IPS-15b (cell line): ENCODE results near the gene BTBD2.
"Not testable (repeated sequence)": the region's sequence is repeated elsewhere in the genome, so short reads cannot be mapped to it uniquely, and the experiment has no call there.

Source experiments
- H3K27me3 ChIP-seq: one replicate; pipeline ENCODE4 v1.6.1; 2013; ENCODE audit warnings: low read length; ENCODE audit not compliant: control insufficient read depth, insufficient read depth
- H3K36me3 ChIP-seq: one replicate; pipeline ENCODE4 v1.6.1; 2013; ENCODE audit warnings: low read length; ENCODE audit not compliant: control insufficient read depth, insufficient read depth
- H3K4me1 ChIP-seq: one replicate; pipeline ENCODE4 v1.6.1; 2013; ENCODE audit warnings: mild to moderate bottlenecking, low read length; ENCODE audit not compliant: control insufficient read depth, insufficient read depth
- H3K4me3 ChIP-seq: one replicate; pipeline ENCODE4 v1.5.1; 2013; ENCODE audit warnings: low read depth, low read length
- H3K9ac ChIP-seq: one replicate; pipeline ENCODE4 v1.6.1; 2013; ENCODE audit warnings: low read depth, mild to moderate bottlenecking, low read length
- H3K9me3 ChIP-seq: one replicate; pipeline ENCODE4 v1.6.1; 2013; ENCODE audit warnings: mild to moderate bottlenecking, low read length; ENCODE audit not compliant: control insufficient read depth, insufficient read depth

Gene BTBD2

DNA sequence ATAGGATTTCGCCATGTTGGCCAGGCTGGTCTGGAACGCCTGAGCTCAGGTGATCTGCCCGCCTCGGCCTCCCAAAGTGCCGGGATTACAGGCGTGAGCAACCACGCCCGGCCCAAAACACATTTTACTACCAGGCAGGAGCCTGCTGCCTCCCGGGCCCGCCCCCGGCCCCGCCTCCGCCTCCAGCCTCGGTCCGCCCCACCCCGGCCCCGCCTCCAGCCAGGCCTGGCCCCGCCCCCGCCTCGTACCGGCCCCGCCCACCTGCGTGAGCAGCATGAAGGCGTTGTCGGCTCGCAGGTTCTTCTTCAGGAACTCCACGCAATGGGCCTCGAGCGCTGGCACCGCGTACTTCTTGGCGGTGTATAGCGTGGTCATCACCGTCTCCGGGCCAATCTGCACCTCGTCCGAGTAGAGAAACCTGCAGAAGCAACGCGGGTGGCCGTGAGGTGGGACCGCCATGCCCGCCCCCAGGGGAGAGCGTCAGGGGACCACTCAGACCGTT, 22.7 kb downstream of the BTBD2 start:
- Histone ChIP-seq H3K36me3 (peaks cover 28% of the 10 kb centered on the region), H3K27me3 (no peaks in the 10 kb centered on the region)

DNA sequence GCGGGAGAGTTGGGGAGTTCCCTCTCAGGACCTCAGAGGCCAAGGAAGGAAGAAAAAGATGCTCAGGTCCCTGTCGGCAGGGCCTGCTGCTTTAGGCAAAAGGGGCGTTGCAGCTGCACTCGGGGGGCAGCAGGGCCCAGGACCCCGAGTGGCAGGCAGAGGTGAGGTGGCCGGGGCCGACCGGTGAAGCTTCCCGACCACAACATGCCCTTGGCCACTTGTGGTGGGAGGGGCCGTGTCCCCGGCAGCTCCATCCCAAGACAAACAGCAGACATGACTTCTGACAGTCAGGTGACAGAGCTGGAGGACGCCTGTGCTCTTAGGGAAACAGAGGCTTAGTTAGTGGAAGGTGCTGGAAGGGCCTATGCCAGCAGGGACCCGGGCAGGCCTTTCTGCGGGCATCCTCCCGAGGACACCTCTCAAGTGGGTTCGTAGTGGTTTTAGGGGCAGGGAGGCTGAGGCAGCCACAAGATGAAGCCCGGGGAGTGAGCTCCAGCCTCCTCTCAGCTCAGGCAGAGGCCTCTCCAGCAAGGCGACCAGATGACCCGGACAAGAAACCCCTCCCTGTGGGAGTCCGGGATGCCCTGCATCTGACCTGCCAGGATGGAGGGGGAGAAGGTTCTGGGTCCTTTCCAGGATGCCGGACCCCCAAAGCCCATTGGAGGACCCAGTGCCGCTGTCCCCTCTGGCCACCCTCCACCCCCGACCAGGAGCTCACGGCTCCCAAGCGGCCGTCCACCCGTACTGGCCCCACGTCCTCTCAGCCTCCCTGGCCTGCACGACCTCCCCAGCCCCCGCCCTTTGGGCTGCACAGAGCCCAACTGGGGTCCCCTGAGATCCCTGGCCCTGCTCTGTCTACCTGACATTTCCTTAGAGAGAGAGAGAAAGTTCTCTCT, 24.2 kb downstream of the BTBD2 start:
- H3K36me3 ChIP-seq = peaks cover 36% of the 10 kb centered on the region
- no peaks in the 10 kb centered on the region for H3K27me3 ChIP-seq
- no peak overlapping the region for H3K9ac ChIP-seq
- no peaks in the 10 kb centered on the region for H3K4me1 ChIP-seq
- no peak overlapping the region for H3K4me3 ChIP-seq
- H3K9me3 ChIP-seq = no peaks in the 10 kb centered on the region

More for the DNA sequence above, 22.7 kb downstream of the BTBD2 start:
- H3K9me3 ChIP-seq = no peaks in the 10 kb centered on the region
- no peak overlapping the region for H3K9ac ChIP-seq
- no peaks in the 10 kb centered on the region for H3K4me1 ChIP-seq
- H3K4me3 ChIP-seq = no peak overlapping the region

DNA sequence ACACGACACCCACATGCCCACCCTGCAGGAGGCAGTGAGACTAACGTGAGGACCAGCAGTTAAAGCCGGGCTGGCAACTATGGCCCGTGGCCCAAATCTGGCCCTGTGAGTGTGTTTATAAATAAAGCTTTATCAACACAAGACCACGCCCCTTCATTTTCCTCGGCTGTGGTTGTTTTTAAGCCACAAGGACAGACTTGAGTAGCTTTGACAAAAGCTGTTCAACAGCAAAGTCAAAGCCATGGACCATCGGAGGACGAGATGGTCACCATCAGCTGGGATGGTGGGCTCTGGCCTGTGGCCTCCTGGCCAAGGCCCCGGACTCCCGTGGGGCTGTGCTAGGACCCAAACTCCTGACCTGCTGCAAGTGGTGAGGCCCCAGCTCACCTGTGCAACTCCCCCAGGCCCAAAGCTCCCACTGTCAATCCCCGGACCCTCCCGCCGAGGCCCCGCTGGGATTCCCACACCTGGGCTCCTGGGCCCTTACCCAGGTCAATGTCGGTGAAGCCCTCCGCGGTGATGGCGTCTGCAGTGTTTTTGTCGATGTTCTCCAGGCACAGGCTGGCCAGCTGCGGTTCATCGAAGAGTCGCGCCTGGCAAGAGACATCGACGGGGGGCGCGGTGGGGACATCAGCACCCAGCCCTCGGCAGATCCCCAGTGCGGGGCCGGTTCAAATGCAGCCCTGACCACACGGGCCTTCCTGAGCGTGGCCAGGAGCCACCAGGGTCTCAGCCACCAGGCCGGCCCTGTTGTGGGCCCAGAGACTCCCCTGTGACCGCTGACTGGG, 25.1 kb downstream of the BTBD2 start:
- H3K9ac ChIP-seq = no peak overlapping the region
- H3K4me3 ChIP-seq = no peak overlapping the region
- H3K9me3 ChIP-seq = no peaks in the 10 kb centered on the region
- no peaks in the 10 kb centered on the region for H3K4me1 ChIP-seq
- H3K27me3 ChIP-seq = no peaks in the 10 kb centered on the region
- H3K36me3 ChIP-seq = peaks cover 43% of the 10 kb centered on the region

DNA sequence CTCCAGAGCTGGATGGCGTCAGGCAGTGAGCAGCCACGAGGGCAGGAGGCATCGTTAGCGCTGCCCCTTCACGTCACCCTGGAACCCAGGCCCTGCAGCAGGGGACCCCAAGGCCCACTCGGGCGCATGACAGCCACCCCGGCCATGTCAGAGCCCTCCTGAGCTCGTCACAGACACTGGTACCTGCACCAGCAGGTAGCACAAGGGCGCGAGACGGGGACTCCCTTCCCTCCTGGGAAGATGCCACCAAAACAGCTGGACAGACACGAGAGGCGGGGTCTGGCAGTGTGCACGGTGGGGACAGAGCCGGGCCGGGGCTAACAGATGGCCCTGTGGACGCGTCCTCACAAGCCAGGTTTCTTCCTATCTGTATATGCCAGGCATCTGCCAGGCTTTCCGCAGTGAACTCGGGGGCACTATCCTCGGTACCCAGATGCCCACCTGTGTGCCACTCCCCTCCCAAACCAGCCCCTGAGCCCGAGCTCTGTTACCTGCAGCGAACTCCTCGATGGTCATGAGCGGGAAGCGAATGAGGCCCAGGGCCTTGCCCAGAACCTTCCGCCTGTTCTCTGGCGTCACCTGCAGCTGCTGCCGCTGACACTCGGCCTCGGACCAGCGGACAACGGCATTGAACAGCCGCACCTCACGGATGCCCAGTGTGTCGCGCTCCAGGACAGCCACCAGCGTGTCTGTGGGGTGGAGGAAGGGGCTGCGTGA, 25.8 kb downstream of the BTBD2 start:
- Histone ChIP-seq H3K4me3 (no peak overlapping the region), H3K9ac (no peak overlapping the region), H3K27me3 (no peaks in the 10 kb centered on the region), H3K9me3 (no peaks in the 10 kb centered on the region), H3K36me3 (peaks cover 49% of the 10 kb centered on the region), H3K4me1 (no peaks in the 10 kb centered on the region)

DNA sequence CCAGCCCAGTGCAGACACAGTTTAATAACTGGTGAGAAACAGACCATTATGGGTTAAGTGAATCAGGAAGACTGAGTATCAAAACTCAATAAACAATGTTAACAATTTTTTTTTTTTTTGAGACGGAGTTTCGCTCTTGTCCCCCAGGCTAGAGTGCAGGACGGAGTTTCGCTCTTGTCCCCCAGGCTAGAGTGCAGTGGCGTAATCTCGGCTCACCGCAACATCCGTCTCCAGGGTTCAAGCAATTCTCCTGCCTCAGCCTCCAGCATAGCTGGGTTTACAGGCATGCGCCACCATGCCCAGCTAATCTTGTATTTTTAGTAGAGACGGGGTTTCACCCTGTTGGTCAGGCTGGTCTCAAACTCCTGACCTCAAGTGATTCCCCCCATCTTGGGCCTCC, 27.1 kb downstream of the BTBD2 start:
- H3K9ac ChIP-seq, H3K27me3 ChIP-seq, H3K9me3 ChIP-seq, H3K4me3 ChIP-seq, H3K4me1 ChIP-seq: not testable (repeated sequence)
- peaks cover 49% of the 10 kb centered on the region for H3K36me3 ChIP-seq

DNA sequence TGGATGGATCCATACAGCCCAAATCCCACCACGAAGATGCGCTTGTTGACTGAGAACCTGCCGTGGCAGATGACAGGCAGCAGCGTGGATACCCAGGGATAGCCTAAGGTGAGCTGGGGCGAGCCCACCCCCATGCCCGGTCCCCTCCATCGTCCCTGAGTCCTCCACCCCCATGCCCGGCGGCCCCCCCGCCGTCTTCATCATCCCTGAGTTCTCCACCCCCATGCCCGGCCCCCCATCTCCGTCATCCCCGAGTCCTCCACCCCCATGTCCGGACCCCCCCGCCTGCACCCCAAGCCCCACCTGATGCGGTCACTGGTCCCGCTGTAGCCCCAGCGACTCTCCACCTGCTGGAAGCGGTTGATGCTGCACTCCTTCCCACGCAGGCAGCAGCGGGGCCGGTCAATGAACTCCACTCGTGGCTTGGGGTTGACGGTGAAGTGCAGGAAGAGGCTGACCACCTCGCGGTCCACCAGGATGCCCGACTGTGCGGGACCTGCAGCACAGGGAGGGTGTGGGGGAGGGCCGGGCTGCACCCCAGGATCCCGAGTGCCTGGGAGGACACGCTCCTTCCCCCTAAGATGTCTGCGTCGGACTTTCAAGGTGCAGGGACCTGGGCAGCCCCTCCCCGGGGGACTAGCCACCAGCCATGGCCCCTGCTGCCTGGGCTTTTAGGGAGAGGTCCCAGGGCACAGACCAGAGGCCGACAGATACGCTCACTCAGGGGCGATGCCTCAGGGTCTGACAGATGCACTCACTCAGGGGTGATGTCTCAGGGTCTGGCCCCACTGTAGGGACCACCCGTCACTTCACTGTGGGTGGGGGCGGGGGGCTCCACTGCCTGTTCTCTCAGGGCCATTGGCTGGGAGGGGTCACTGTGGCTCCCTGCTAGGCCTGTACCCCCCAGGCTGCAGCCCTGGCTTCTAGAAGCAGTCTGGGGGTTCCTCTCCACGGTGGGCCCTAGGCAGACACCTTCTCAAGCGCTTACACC, 28.0 kb downstream of the BTBD2 start:
- H3K36me3 ChIP-seq = peaks cover 48% of the 10 kb centered on the region
- no peak overlapping the region for H3K9ac ChIP-seq
- no peak overlapping the region for H3K4me3 ChIP-seq
- no peaks in the 10 kb centered on the region for H3K9me3 ChIP-seq
- H3K27me3 ChIP-seq = no peaks in the 10 kb centered on the region
- no peaks in the 10 kb centered on the region for H3K4me1 ChIP-seq

DNA sequence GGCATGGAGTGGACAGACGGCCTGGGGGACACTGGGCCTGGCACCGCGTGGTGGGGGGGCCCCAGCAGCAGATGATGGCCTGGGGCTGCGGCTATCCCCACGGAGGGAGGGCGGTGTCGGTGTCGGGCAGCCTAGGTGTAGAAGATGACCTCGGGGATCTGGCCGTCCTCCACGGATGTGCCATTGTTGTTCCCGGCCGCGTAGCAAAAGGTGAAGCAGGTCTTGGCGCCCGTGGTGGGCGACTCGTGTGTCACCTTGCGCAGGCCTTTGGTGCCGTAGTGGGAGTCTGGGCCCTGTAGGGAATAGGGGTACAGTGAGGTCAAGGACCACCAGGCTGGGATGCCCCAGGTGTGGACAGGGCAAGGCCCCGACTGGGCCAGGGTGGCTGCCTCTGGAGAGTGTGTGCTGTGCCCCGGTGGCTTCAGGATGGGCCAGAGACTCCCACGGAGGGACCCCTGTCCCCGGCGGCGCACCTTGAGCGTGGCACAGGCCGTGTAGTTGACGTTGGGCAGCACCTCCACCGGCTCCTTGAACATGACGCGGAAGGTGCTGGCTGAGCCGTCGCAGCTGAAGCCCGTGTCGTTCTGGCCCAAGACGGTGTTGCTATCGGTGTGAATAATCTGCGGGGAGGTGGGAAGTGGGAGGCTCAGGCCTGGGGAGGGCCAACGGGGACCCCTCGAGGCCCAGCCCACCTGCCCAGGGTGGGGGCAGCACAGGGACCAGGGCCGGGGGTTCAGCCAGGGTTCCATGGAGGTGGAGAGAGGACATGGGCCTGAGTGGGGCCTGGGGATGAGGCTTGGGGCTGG, 29.0 kb downstream of the BTBD2 start:
- Histone ChIP-seq H3K4me1 (no peaks in the 10 kb centered on the region), H3K9ac (no peak overlapping the region), H3K4me3 (no peak overlapping the region), H3K27me3 (no peaks in the 10 kb centered on the region), H3K9me3 (no peaks in the 10 kb centered on the region), H3K36me3 (peaks cover 54% of the 10 kb centered on the region)

DNA sequence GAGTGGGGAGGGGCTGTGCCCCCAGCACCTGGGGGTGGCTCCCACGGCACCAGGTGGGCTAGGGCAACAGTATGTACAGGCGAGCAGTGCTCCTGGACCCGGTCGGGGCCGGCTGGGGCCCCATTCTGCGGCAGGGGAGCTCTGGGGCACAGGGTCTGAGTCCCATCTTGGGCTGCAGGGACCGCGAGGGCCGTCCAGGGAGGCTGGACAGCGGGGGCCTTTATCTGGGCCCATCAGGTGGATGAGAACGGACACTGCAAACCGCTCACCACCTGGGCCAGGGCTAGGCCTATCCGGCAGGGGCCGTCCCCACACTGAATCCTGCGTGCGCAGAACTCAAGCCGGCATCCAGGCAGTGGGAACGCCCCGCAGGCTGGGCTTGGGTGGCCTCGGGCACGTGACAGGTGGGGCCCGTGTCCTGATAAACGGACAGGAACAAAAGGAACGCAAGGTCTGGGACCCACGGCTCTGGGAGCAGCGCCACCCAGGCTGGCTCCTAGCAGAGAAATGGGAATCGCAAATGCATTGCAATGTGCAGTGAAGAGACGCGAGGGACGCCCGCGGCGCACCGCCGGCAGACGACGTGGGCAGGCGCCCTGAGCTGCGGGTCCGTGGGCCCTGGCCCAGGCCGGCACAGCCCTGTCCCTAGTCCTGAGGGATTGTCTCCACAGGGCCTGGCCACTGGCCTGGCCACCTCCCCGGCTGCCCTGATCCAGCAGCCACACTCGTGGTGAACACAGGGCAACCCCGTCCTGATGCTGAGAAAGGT, 29.7 kb downstream of the BTBD2 start:
- Histone ChIP-seq H3K9me3 (no peaks in the 10 kb centered on the region), H3K27me3 (no peaks in the 10 kb centered on the region), H3K4me1 (no peaks in the 10 kb centered on the region), H3K9ac (no peak overlapping the region), H3K36me3 (peaks cover 57% of the 10 kb centered on the region), H3K4me3 (no peak overlapping the region)

DNA sequence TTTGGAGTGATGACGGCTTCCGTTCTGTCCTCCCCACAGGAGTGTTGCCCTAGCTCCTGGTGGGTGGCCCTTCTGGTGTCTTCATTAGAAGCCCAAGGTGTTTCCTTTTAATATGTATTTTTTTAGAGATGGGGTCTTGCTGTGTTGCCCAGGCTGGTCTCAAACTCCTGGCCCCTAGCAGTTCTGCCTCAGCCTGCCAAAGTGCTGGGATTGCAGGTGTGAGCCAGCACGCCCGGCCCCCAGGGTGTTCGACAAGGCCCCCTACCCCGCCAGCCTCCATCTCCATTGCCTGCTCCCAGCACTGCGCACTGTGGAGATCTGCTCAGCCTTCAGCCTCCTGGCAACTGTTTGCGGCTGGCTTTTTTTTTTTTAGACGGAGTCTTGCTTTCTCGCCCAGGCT, 31.2 kb downstream of the BTBD2 start:
- no peaks in the 10 kb centered on the region for H3K27me3 ChIP-seq
- H3K9me3 ChIP-seq = no peaks in the 10 kb centered on the region
- no peak overlapping the region for H3K9ac ChIP-seq
- no peaks in the 10 kb centered on the region for H3K4me1 ChIP-seq
- H3K36me3 ChIP-seq = peaks cover 51% of the 10 kb centered on the region
- H3K4me3 ChIP-seq = no peak overlapping the region

DNA sequence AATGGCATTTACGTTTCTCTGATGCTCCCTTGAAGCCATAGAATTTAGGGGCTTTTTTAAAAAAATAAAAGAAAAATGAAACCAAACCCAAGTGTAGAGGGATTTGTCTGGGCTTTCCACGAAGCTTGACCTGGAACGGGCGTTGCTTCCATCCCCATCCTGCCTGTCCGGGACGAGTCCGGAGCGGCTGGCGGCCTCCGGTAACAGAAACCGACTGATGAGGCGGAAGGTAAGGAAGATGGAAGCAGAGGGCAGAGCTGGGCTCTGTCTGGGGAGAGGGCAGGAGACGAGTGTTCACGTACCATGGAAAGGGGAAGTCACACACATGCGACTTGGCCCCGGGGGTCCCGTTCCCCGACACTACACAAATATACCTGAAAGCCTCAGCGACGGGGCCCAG, 34.3 kb downstream of the BTBD2 start:
- H3K36me3 ChIP-seq = peaks cover 43% of the 10 kb centered on the region
- no peak overlapping the region for H3K4me3 ChIP-seq

More for the DNA sequence above, 34.3 kb downstream of the BTBD2 start:
- Histone ChIP-seq H3K9ac (no peak overlapping the region), H3K9me3 (no peaks in the 10 kb centered on the region), H3K4me1 (no peaks in the 10 kb centered on the region), H3K27me3 (no peaks in the 10 kb centered on the region)
